ENCODE data around the gene GARIN5A.

The GARIN5A gene

DNA sequence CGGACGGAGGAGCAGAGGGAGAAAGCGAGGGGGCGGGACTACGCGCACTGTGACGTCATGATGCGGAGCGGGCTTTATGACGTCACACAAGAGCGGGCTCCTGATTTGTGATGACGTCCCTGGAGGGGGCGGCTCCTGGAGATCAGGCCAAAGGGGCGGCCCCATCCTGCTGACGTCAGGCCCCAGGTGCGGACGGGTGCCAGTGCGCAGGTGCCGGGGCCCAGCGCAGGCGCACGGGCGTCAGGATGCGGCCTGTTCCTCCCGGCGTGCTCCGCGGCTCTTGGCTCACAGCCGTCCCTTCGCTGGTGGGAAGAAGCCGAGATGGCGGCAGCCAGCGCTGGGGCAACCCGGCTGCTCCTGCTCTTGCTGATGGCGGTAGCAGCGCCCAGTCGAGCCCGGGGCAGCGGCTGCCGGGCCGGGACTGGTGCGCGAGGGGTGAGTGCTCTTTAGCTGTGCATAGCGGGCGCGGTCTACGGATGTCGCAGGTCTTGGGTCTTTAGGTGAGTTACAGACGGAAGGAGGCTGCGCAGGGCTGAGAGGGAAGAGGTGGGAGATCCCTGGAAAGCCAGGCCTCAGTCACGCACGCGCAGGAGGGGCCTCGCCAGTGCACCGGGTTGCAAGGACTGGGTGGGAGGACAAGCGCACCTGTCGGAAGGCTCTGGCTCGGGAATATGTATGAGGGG lies at the start of gene GARIN5A, which contains the start of gene EMC10:
GARIN5A (minus strand) TSS at position 625 of the 683 bp plus-strand sequence; CDS start at position 165, 460 bp downstream.
EMC10 (plus strand) TSS at position 284 of the 683 bp plus-strand sequence; CDS start at position 322, 38 bp downstream.
- DNase-seq (ENCODE audit: low read depth in 2 of 2) = peak; percentile 81 to 87

DNA sequence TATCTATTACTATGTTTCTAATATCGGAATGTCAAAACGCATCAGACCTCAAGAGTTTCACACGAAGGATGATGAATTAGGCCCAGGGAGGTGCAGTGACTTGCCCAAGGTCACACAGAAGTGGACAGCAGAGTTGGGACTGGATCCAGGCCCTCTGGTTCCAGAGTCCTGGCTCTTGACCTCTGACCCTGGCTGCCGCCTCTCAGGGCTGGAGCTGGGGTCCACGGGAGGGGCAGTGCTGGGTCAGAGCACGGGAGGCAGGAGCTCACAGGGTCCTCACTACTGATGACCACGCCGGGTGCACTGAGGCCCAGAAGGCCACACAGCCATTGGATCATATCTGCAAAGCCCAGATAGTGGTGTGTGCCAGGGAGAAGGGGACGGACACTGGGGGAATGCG lies 46.2 kb upstream of the GARIN5A start:
- no peak for DNase-seq (ENCODE audit: low read depth in 2 of 2)

DNA sequence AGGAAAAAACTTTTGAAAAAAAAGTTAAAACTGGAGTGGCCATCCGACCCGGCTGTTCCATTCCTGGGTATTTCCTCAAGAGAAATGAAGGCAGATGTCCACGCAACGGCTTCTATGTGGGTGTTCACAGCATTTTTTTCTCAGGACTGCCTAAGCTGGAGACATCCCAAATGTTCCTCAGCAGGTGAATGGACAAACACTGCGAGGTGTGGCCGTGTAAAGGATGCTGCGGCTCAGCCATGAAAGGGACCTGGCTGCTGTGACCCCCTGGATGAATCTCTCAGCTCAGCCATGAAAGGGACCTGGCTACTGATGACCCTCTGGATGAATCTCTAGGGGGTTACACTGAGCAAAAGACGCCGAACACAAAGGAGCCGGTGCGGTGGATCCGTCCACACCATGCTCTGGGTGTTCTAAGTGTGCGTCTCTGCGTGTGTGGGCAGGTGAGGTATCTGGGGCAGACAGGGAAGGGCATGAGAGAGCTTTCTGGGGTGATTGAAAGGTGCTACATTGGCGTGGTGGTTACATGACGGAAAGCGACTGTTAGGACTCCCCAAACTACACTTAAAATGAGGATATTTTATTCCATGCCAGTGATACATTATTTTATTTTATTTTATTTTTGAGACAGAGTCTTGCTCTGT lies 44.3 kb upstream of the GARIN5A start:
- DNase-seq (ENCODE audit: low read depth in 2 of 2) = no peak

DNA sequence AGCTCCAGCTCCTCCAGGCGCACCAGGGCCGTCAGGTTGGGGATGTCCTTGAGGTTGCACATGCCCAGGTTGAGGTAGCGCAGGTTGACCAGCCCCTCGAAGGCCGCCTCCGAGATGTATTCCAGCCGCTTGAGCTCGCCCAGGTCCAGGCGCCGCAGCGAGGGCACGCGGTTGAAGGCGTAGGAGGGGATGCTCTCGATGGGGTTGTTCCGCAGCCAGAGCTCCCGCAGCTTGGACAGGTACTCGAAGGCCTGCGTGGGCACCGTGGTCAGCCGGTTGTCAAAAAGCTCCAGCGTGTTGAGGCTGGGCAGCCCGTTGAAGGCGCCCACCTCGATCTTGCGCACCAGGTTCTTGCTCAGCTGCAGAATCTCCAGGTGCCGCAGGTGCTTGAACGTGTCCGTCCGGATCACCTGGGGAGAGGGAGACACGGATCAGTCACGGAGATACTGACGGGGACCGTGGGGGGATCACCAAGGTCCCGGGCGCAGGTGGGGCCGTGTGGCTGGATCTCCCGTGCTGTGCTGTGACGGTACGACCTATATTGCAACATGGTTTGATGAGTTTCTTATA lies 42.4 kb upstream of the GARIN5A start:
- DNase-seq (ENCODE audit: low read depth in 2 of 2) = no peak

DNA sequence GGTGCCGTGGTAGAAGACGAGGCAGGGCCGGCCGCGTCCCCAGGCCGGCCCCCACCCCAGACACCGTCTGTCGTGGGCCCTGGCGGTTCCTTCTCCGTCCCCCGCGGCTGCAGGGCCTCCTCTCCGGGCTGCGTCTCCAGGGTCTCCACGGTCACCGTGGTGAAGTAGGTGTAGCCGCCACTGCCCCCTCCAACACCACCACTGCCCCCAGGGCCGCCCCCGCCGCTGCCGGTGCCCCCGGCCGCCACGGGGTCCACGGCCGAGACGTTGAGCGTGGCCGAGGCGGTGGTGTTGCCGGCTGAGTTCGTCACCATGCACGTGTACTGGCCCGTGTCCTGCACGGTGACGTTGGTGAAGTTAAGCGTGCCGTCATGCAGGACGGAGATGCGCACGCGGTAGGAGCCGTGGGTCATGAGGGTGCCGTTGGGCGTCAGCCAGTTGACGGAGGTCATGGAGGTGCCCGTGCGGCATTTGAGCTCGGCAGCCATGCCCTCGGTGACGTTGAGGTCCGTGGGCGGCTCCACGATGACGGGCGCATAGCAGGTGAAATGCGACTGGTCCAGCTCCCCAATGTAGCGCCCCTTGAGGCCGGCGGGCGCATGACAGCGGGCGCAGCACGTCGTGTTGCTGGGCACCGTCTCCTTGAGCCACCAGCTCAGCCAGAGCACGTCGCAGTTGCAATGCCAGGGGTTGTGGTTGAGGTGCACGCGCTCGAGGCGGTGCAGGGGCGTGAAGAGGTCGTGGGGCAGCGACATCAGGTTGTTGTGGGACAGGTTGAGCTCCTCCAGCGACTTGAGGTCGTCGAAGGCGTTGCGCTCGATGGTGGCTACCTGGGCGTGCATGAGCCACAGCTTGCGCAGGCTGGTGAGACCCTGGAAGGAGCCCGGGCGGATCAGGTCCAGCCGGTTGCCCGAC lies 41.7 kb upstream of the GARIN5A start:
- DNase-seq (ENCODE audit: low read depth in 2 of 2) = no peak

DNA sequence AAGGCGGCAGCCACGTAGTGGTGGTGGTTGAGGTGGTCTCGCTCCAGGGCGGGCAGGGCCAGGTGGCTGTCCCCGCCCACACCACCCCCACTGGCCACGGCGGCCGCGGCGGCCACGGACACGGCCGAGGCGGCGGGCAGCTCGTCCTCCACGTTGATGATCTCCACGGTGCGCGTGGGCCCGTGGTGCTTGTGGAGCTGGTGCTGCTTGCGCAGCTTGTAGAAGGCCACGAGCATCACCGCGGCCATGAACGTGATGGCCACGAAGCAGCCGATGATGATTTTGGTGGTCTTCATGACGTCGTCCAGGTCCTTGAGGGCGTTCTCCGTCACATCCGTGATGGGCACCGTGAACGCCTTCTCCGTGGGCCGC lies 41.0 kb upstream of the GARIN5A start:
- no peak for DNase-seq (ENCODE audit: low read depth in 2 of 2)

DNA sequence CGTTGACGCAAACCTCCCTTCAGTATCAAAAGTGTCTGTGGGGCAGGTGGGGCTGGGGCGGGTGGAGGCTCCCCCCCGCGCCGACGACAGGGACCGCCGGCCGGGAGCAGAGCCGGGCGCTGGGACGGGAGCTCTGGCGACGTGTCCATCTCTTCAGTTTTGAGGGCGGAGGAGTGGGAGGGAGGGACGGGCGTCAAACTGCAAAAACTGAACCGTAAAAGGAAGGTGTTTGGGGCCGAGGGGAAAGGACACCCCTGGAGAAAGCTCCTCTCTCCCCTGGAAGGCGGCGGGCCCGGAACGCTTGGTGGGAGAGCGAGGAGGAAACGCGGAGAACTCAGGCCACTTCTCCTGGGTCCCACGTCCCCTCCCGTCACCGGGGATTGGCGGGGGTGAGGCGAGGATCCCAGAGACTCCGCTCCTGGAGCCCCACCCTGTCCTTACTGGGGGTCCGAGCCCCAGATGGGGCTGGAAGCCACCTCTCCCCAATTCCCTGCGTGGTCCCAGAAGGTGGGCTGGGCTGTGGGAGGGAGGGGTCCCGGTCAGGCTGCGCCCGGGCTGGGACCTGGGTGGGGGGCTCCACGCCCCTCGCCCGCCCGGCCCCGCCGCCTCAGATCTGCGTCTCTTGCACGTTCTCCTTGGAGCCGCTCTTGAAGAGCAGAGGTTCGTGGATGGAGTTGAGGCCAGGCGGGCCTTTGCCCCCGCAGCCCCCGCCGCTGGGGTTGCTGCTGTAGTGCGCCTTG lies 40.5 kb upstream of the GARIN5A start:
- DNase-seq (ENCODE audit: low read depth in 2 of 2) = no peak

DNA sequence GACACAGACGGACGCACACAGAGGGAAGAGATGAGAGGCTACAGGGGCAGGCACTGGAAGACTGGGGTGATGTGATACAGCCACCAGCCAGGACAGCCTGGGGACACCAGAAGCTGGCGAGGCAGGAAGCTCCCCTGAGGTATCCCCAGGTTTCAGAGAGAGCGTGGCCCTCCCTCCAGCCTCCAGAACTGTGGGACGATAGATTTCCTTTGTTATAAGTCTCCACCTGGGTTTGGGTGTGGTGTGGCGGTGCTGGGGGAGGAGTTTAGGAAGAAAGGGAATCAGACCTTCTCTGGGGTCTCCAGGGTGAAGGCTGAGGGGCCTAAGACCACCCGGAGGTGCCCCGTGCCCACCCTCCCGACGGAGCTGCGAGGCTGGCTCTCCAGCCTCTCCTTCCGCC lies 39.8 kb upstream of the GARIN5A start:
- no peak for DNase-seq (ENCODE audit: low read depth in 2 of 2)

DNA sequence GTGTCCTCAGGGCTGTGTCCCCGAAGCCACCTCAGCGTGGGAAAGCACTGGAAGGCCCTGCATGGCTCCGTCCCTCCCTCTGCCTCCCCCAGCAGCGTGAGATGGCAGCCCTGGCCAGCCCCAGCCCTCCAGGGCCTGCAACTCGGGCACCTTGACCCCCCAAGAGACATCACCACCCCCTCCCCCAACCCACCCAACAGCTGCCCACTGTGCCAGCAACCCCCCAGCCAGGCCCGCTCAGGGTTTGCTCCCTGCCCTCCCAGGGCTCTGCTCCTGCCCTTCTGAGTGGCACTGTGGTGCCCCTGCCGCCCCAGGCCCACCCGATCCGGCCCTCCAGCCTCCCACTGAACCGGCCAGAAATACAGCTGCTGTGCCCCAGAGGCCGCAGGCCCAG lies 38.5 kb upstream of the GARIN5A start:
- DNase-seq (ENCODE audit: low read depth in 2 of 2) = no peak

DNA sequence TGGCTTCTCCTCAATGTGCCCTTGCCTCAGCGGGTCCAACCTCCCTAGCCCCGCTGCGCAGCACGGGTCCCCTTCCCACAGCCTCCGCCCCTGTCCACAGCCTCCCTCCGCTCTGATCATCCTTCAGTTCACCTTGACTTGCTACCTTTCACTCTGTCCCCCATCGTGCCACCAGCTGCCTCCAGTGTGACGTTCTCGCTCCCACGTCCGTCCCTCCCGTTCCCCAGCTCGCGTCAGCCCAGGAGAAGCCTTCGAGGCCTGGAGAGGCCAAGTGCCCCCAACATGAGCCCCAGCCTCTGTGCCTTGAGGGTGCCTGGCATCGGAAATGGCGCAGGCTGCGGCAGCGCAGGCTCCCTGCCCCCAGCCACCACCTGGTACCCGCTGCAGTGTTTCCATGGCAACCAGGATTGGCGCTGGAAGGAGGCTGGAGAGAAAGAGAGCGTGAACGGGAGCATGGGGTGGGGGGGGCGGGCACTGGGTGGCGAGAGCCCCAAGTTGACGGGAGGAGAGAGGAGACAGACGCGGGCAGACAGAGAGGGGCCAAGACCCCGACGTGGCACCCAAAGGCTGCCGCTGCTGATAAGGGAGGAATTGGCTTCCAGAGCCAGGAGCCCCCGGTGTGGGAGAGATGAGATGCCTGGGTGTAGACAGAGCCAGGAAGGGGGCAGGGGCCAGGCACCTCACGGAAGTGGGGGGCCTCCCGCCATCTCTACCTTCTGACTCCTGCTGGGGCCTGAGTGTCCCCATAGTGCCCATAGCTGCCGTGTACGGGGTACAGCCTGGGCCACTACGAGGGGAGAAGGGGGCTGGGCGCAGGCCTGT lies 37.9 kb upstream of the GARIN5A start:
- DNase-seq (ENCODE audit: low read depth in 2 of 2) = no peak

DNA sequence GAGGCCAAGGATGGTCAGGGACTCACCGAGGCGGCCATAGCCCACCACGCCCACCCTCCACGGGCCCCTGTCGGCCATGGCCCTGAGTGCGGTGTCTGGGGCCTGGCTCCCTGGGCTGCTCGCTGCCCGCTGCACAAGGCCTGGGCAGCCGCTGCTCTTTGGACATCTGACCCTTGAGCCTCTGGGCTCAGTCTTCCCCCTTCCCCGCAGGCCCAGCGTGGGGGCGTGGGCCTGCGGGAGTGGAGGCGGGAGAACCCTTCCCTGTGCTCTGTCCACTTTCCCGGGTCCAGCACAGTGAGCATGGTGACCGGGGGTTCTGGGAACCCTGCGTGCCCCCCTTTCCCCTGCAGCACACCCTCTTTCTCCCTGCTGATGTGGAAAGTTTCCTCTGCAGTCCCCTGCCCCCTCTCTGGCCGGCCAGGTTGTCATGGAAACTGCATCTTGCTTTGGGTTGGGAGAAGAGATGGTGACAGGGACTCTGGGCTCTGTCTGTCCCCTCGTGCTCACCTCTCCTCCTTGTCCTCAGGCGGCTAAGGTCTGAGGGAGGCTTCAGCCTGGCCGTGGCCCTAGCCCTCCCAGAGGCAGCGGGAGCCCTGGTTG lies 37.2 kb upstream of the GARIN5A start, which contains the start of gene ASPDH:
ASPDH (minus strand) TSS at position 168 of the 600 bp plus-strand sequence; CDS start at position 78, 90 bp downstream.
- DNase-seq (ENCODE audit: low read depth in 2 of 2) = no peak

DNA sequence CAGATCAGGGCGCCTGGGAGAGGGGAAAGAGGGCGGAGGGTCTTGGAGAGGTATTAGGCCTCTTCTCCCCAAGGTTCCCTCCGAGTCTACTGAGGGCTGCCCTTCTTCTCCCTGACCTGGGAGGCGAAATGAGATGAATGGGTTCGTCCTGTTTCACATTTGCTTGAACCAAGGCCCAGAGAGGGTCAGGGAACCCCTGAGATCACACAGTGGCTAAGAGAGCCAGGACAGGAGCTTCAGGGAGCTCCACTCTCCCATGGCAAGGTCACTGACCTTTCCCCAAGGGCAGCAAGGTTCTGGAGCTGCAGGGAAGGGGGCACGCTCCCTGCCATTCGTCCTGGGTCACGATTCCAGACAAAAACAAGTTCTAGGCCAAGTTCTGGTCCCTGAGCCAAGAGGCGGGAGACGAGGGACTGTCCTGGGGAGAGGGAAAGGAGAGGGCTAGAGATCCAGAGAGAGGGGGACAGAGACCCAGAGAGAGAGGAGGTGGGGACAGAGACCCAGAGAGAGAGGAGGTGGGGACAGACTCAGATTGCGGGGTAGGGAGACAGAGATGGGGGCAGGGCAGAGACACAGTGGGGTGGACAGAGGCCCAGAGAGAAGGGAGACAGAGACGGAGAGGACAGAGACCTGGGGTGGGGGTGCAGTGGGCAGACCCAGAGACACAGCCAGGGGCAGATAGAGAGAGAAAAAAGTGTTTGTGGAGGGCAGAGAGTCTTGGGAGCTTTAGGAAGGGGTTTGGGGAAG lies 36.5 kb upstream of the GARIN5A start:
- DNase-seq (ENCODE audit: low read depth in 2 of 2) = no peak

DNA sequence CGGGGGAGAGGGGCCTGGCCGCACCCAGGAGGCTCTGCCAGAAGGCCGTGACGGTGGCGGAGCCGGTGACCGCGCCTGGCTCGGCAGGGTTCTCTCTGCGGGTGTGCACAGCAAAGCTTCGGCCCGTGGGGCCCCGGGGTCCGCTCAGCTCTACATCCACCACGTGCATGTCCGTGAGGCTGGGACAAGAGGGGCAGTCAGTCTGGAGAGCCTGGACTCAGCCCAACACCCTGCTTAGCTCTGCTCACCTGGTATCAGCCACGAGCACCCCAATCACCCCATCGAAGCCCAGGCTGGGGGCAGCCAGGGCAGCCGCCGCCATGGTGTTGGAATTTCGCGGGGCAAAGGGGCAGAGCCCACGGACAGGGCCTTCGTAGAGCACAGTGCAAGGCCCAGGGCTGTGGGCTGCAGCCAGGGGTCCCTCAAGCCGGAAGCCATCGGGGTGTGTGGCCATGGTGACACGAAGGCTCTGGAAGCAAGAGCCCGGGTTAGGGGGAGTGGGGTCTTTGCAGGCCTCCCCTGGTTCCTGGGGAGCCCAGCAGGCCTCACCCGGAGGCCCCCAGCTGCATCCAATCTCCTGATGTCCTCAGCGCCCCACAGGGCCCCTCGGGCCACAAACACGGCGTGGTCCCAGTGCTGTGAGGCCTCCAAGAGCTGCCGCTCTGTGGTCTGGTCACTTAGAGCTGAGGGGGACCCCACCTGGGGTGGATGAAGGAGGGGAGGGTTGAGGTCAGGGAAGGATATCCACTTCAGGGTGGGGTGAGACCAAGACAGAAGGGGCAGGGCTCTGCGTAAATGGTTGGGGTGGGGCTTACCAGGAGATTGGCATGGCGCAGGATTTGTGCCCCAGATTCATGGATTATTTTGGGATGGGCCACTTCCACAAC lies 35.7 kb upstream of the GARIN5A start:
- DNase-seq (ENCODE audit: low read depth in 2 of 2) = no peak

DNA sequence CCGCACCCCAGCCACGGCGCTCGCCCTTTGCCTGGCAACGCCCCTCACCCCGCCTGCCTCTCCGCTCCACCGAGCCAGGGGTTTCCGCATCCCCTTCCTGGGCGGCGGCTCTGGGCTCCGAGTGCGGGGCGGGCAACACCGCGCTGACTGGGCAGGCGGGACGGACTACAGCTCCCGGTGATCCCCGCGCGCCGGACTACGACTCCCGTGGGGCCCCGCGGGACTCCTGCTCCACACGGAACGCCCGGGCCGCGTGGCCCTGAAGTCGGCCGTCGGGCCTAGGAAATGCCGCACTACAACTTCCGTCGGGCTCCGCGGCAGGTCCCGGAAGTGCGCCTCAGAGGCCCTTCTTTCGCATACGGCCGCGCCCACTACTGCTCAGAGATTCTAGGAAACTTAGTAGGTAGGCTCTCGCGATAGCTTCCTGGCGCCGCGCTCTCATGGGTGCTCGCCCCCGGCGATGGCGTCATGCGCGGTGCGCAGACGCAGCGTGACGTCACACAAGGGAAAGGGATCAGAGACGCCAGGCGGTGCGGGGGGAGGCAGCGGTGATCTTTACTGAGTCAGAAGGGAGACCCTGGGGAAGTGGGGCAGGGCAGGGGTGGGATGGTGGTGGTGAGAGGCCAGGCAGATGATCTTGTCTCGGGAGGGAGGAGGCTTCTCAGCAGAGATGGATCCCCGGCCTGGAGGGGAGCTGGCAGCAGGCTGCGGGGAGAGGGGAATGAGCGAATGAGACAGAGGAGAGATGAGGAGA lies 34.6 kb upstream of the GARIN5A start, which contains the start of gene JOSD2:
JOSD2 (minus strand) TSS at position 123 of the 754 bp plus-strand sequence. CDS start 760 bp downstream, outside the sequence.
- peak; percentile 97 to 98 for DNase-seq (ENCODE audit: low read depth in 2 of 2)

DNA sequence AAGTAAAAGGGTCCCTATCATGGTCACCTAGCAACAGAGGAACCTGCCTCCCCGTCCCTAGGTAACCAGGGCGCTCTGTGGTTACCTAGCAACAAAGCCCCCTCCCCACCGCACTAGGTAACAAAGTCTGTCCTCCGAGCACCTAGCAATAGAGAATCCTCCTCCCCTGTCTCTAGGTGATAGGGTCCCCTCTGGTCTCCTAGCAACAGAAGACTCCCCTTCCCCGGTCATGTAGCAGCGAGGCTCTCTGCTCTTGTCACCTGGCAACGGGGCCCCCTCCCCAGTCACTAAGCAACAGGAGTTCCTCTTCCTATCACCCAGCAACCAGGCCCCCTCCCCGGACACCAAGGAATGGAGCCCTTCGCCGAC lies 34.0 kb upstream of the GARIN5A start:
- no peak for DNase-seq (ENCODE audit: low read depth in 2 of 2)

DNA sequence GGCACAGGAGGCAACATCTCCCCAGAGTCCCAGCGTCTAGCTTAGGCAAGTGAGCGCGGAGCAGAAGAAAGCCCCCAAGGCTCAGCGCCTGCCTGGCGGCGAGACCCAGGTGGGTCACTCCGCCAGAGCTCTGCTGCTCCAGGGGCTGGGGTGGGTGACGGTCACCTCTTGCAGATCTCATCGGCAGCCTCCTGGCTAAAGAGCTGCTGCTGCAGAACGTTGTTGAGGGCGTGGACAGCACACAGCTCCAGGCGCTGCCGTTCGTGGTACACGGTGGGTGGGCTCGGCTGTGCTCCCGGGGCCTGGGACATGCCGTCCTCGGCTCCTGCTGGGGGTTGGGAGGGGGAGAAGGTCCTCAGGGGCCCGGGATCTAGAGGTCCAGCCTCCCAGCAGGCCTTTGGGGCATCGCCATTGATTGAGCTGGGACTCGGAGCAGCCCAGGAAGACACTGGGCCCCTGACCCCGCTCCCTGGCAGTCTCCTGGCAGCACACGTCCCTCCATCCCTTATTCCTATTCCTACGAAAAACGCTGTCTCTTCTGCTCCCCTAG lies 33.5 kb upstream of the GARIN5A start:
- DNase-seq (ENCODE audit: low read depth in 2 of 2) = no peak

DNA sequence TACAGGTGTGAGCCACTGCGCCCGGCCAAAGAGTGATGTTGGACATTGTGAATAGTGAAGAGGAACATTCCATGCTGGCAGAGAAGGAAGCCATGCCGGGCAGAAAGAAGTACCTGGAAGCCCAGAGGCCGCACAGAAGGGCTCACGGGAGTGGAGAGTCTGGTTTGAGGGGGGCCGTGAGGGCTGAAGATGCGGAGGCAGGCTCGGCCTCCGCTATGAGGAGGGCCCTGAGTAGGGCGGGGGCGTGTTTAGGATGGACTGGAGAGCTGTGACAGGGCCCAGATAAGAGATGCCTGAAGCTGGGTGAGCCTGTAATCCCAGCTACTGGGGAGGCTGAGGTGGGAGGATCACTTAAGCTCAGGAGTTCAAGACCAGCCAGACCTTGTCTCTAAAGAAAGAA lies 32.7 kb upstream of the GARIN5A start:
- no peak for DNase-seq (ENCODE audit: low read depth in 2 of 2)
